HG03025 (cell line): ENCODE measurements around the gene CMPK1.
A peak's percentile ranks its signal among the peaks of the same experiment; 100 is the strongest.
"Not testable (repeated sequence)": the region's sequence is repeated elsewhere in the genome, so short reads cannot be mapped to it uniquely, and the experiment has no call there.

Experiments
- ATAC-seq: cut with Tn5 transposase; IDR thresholded peaks from one replicate; pipeline ENCODE4 v1.9.1; 2021; ENCODE audit warnings: mild to moderate bottlenecking, moderate library complexity; ENCODE audit not compliant: unreplicated experiment, low FRiP score

CMPK1 gene

DNA sequence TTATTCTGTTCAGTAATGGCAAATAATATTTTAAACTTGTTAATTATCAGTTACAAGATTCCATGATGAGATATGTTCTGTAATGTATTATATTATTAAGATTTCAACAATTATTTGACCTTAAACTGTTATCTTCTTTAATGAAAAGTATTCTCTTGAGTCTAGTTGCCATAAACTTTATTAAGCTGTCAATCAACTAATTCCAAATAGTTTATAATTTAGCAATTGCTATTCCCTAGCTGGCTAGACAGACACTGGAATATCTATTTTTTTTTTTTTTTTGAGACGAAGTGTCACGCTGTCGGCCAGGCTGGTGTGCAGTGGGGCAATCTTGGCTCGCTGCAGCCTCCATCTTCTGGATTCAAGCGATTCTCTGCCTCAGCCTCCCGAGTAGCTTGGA lies 3.8 kb downstream of the CMPK1 start:
- no peak for ATAC-seq

DNA sequence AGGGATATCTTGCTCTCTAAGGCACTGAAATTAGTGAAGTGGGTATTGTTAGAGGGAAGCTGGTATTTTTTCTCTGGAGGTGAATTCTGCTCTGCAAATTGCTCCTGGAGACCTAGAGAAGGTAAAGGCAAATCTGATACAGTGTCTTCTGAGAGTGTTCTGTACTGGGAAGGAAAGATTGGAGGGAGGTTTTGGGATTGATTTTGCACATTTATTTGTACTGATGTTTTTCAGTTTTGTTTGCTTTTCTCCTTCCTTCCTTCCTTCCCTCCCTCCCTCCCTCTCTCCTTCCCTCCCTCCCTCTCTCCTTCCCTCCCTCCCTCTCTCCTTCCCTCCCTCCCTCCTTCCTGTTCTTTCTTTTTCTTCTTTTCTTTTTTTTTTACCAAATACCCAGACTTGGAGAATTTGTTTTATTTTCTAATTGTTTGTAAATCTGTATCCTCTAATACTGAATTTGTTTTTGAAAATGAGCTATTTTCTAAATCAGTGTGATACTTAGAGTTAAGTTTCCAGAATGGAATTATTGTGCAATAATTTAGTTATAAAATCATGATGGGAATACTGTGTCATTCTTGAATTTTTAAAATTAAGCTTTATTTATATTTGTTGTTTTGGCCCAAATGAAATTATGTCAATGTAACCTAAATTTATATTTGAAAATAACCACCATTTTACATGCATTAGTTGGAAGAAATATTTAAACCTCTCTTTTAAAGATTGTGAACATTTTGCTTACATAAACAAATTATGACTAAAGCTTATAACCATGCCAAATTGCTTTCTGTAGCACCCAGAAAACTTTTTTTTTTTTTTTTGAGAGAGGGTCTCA lies 4.9 kb downstream of the CMPK1 start:
- no peak for ATAC-seq

DNA sequence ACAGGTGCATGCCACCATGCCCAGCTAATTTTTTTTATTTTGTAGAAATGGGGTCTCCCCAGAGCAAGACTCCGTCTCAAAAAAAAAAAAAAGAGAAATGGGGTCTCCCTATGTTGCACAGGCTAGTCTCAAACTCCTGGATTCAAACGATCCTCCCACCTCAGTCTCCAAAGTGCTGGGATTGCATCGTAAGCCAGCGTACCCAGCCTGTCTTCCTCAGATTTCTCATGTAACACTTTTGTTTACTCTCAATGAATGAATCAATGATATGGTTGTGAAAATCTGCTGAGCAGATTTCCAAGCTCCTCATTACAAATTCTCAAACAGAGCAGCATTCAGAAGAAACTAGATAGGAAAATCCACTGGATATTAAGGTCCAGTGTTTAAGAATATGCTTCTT lies 6.6 kb downstream of the CMPK1 start:
- no peak for ATAC-seq

DNA sequence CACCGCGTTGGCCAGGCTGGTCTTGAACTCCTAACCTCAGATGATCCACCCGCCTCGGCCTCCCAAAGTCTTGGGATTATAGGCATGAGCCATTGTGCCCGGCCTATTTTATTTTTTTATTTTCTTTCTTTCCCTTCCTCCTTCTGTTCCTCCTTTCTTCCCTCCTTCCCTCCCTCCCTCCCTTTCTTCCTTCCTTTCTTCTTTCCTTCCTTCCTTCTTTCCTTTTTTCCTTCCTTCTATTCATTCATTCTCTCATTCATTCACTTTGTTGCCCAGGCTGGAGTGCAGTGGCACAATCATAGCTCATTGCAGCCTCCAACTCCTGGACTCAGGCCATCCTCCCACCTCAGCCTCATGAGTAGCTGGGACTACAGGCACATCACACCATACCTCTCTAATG lies 13.4 kb downstream of the CMPK1 start:
- ATAC-seq = not testable (repeated sequence)

DNA sequence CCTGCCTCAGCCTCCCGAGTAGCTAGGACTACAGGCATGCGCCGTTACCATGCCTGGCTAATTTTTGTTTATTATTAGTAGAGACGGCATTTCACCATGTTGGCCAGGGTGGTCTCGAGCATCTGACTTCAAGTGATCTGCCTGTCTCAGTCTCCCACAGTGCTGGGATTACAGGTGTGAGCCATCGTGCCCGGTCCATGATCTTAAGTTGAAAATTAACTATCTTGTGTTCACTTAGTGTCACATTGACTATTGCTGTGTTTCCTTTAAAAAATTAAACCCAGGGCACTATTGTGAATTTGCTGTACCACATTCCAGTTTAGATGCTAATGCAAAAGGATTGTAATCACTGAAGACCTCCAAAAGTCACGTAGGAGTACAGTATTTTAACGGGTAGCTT lies 14.1 kb downstream of the CMPK1 start:
- ATAC-seq = no peak

DNA sequence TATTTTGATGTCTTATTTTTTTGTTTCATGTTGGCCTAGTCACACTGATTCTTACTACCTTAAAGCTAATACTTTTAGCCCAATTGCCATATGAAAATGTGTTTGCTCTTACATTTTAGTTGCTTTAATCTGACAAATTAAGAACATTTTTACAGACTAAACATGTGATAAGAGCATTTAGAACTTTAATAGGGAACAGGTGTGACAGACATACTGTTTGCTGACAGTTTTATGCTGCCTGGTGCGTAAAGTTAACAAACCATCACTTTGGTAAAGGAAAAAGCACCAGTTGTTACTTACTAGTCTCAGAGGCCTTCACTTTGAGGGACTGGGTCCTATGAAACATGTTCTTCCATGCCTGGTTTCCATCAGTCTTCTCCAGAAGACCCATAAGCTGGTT lies 14.7 kb downstream of the CMPK1 start:
- no peak for ATAC-seq

DNA sequence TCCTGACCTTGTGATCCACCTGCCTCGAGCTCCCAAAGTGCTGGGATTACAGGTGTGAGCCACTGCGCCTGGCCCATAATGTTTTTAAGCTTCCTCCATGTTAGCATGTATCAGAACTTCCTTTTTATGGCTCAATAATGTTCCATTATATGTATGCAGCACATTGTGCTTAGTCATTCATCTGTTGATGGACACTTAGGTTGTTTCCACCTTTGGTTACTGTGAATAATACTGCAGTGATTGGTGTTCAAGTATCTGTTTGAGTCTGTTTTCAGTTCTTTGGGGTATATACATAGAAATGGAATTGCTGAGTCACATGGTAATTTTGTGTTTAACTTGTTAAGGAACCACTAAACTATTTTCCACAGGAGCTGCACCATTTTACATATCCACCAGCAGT lies 17.7 kb downstream of the CMPK1 start:
- peak; percentile 49 for ATAC-seq

DNA sequence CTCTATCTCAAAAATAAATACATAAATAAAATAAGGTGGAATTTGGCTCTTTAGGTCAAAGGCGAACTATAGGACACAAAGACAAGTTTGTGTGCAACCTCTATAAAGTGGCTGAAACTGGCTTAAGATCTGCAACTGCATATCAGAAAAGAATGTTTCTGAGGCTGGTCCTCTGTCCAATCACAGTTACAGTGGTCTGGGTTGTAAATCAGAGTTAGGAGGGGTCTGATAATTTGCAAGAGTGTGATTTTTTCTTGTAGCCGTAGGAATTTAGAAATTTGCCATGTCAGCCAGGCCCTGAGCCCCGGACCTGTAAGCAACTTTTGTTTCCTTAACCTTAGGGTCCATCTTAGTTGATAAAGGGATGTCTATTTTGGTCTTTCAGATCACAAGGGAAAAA lies 27.8 kb downstream of the CMPK1 start:
- ATAC-seq = no peak

DNA sequence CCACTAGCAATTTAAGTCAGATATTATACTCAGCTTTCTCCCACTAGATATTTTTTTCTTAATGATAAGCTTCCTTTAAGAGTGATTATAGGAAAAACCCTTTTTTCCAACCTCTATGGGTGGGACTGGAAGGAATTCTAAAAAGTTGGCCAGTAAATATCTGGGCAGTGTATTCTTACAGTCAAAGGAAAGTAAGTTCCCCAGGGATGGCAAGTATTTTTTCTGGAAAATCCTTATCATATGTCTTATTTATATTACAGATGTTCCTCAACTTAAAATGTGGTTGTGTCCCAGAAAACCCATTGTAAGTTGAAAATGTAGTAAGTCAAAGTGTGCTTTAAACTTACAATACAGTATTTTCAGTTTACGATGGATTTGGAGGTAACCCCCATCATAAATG lies 29.2 kb downstream of the CMPK1 start:
- ATAC-seq = no peak

DNA sequence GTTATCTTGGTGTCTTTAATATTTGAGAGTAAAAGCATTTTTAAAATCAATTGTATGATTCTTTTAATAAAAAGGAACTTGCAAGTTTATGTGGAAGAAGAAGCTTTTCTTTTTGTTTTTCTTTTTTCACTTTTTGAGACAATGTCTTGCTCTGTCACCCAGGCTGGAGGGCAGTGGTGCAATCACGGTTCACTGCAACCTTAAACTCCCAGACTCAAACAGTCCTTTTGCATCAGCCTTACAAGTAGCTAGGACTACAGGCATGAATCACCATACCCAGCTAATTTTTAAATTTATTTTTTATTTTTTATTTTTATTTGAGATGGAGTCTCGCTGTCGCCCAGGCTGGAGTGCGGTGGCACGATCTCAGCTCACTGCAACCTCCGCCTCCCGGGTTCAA lies 34.1 kb downstream of the CMPK1 start:
- no peak for ATAC-seq

DNA sequence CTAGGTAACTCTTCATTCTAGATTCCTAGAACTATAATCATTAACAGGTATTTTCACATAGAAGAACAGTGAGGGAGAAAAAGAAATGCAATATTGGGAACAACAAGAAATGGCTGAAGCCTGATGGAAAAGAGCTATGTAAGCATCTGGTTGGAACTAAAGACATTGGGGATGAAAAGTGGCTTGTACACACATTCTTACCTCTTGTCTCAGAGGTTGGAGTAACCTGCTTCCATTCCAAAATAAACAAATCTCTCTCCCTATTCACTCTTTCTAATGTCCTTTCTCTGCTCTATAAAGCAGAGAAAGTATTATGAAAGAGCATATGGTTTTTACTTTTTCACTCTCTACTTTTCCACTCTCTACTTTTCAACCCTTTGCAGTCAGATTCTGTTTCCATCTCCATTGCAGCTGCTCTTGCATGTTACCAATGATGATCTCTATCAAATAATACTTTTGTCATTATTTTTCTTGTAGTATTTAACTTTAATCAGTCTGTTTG lies 37.5 kb downstream of the CMPK1 start:
- ATAC-seq = no peak

DNA sequence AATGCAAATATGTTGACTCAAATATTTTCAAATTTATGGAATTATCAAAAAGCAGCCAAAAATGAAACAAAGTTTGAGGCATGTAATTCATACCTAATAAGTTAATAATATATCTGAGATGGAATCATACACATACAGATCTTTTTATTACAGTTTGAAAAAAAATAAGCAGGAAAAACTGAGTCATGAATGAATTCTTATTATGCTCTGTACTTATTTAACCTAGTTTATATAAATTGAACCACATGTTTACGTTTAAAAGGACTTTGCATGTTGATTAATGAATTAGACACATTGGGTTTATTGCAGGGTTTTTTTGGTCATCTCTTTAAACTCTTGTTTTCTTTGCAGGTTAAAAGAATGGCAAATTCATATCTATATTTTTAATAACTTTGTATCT lies 40.9 kb downstream of the CMPK1 start:
- no peak for ATAC-seq

DNA sequence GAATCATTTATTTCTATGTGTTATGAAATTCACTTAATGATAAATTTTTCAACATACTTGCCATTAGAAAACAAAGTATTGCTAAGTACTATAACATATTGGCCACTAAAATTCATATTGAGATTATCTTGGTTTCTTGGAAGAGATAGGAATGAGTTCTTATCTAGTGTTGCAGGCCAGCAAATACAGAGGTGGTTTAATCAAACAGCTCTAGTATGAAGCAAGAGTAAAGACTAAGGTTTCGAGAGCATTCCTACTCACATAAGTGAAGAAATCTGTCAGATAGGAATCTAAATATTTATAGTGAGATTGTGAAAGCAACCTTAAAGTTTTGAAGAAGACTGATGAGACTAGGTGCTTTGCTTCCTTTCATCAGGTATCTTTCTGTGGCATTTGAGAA lies 44.6 kb downstream of the CMPK1 start:
- no peak for ATAC-seq

DNA sequence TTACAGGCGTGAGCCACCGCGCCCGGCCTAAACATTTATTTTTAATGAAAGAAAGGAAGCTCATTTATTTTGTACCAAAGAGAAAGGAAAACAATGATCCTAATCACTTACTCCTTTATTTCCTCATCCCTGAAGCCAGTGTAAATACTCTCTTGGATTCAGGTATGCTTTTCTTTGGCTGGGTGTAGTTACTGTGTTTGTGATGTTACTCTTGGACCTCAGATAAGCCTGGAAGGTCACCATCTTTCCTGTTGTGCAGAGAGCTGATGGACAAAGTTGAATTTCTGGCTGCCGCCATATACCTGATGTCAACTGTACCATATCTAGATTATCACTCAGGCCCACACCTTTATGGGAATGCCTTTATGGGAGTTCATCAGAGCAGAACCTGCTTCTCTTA lies 47.1 kb downstream of the CMPK1 start:
- ATAC-seq = no peak

DNA sequence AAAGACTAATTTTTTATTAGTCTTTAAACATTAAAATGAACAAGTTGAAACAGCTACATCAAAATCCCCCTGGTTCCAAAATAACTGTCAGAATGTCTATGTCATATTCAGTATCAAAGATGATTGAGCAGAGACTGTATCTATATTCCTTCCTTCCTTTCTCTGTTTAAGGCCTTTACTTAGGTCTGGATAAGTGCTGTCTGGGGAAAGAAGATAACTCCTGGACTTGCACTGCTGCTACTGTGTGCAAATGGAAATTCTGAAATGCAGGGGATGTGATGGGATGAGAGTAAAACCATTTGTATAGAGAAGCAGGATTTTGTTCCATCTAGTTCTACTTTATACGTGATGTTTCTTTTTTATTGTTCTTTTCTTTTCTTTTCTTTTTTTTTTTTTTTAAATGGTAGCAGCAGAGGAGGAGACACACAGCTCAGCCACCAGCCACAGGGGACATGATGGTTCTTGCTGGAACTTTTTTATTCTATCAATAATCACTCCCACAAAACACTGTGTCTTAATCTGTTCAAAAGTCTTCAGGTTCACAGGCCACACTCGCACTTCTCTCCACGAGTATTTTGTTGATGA lies 48.9 kb downstream of the CMPK1 start:
- no peak for ATAC-seq

DNA sequence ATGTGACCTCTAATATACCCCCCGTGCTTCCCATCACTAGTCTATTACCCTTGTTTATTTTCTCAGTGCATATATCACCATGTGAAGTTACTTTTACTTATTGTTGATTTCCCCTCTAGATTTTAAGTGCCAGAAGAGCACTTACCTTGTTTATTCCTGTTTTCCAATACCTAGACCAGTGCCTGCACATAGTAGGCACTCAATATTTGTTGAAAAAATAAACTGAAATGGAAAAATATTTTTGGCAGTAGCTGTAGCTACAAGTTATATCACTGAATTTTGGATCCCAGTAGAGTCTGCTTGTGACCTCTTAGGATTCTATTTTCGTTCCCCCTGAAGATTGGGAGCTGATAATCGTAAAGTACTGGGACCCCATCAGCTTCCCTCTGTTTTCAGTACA lies 50.5 kb downstream of the CMPK1 start:
- no peak for ATAC-seq

DNA sequence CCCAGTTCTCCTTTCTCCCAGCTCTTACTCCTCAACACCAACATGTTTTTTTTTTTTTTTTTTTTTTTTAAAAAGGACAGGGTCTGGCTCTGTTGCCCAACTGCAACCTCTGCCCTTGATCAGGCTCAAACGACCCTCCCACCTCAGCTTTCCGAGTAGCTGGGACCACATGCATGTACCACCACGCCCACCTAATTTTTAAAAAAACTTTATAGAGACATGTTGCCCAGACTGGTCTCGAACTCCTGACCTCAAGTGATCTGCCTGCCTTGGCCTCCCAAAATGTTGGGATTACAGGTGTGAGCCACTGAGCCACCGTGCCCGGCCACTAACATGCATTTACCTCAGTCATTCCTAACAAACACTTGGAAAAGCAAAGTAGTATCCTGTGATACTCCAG lies 51.4 kb downstream of the CMPK1 start:
- no peak for ATAC-seq

DNA sequence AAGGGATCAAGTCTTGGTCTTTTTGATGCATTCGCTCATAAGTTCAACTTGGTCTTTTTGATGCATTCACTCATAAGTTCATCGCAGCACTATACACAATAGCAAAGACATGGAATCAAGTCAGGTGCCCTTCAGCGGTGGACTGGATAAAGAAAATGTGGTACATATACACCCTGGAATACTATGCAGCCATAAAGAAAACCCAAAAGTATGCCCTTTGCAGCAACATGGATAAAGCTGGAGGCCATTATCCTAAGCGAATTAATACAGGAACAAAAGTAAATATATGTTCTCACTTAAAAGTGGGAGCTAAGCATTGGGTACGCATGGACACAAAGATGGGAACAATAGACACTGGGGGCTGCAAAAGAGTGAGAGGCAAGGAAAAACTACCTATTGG lies 52.7 kb downstream of the CMPK1 start:
- no peak for ATAC-seq

DNA sequence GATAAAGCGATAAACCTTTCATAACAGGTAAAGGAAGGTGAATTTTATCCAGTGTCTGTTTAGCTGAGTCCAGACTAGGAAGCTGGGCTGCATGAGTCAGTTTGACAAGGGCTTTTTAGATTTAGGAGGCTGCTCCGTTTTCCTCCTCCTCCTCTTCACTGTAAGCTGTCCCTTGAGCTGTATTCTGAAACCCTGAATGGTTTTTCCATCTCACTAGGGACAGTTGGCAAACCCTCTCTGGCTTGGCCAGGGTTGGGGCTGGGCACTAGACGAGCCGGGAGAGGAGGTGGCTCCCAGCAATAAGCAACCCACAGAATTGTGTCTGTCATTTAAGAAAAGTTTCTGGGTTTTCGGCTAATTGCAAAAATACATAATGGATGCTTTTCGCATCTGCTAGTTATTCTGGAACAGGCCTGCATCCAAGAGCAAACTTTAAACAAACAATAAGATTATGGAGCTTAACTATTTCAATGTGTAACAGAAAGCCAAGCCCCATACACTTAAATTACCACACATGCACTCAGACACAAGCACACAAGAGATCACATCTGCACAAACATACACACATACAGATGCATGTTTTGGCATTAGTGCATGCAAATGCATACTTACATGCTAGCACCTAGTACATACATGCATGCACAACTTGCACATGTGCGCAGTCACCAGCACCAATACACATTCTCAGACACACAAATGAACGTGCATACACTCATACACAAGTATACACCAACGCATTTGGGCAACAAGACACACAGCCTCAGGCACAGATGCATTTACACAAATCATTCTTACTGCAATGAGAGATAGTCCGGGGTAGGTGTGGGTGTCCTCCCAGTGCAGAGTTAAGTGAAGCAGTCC lies 54.7 kb downstream of the CMPK1 start:
- ATAC-seq = no peak

DNA sequence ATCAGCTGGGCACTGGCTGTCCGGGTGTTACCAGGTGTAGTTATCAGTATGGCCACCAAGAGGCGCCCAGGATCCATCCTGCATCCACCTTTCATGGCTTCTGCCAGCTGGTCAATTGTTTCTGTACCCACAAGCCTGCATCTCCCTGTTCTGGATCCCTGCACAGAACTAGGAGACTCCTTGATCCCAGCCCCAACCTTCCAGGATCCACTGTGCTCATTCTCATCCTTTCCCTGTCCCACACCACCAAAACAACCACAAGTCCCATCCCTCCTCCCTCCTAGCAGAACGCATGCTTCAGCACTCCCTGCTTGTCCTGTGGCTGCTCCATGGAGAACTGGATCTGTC lies 55.3 kb downstream of the CMPK1 start:
- no peak for ATAC-seq

DNA sequence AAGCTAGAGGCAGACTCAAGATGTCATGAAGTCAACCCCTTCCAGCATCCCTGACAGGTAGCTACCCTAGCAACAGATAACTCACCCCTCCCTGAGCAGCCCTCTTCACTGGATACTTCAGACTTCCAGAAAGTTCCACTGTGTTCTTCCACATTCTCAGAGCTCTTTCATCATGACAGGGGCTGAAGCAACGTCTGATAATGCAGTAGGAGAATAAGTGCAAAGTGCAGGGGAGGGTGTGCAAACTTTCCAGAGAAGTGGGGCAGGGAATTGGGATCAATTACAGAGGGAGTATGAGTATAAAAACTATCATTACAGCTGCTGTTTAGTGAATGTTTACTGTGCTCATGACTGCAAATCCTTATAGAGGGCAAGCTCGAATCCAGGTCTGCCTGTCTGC lies 56.1 kb downstream of the CMPK1 start:
- ATAC-seq = no peak
